K562 (cell line): ENCODE data around the gene METTL25. TPM values are rescaled to one million over a fixed set of nuclear protein-coding genes. Genes with fewer than 3 reads are reported as not detected.

Experiments used
- BACH1 ChIP-seq: fragments of 200-800 bp; sonication (Bioruptor generic); IDR thresholded peaks from 2 replicates; pipeline ENCODE4 v1.6.1; 2016; ENCODE audit warnings: missing genetic modification characterization, missing compliant biosample characterization
- CHD7 ChIP-seq: fragments of 200-600 bp; sonication (generic); IDR thresholded peaks from one replicate; pipeline ENCODE4 v1.6.1; 2012; ENCODE audit warnings: mild to moderate bottlenecking, low read depth, low read length, inconsistent platforms
- HEY1 ChIP-seq: fragments of 250-450 bp; sonication (Bioruptor Pico); IDR thresholded peaks from 2 replicates; pipeline ENCODE4 v1.5.0; 2020; ENCODE audit warnings: mild to moderate bottlenecking, moderate library complexity, borderline replicate concordance
- HNRNPK ChIP-seq: fragments of 200-400 bp; formaldehyde crosslinking; IDR thresholded peaks from one replicate; pipeline ENCODE4 v1.6.1; 2018; ENCODE audit warnings: mild to moderate bottlenecking, low read depth, low read length; ENCODE audit not compliant: poor library complexity, severe bottlenecking
- NCOA6 ChIP-seq: fragments of 450-650 bp; IDR thresholded peaks from 2 replicates; pipeline ENCODE4 v1.6.1; 2017; ENCODE audit warnings: mild to moderate bottlenecking
- NFE2 ChIP-seq: IDR thresholded peaks from 2 replicates; pipeline ENCODE4 v1.6.1; 2014; ENCODE audit warnings: antibody characterized with exemption, low read depth
- PKNOX1 ChIP-seq: fragments of 450-650 bp; IDR thresholded peaks from 2 replicates; pipeline ENCODE4 v1.6.1; 2016
- ZBTB12 ChIP-seq: fragments of 250-450 bp; sonication (Bioruptor Pico); IDR thresholded peaks from 2 replicates; pipeline ENCODE4 v1.4.0; 2020
- ZKSCAN1 ChIP-seq: fragments of 150-350 bp; IDR thresholded peaks from 2 replicates; pipeline ENCODE4 v1.6.1; 2016; ENCODE audit warnings: low read depth, low read length
- ZNF395 ChIP-seq: fragments of 200-800 bp; sonication (Bioruptor generic); IDR thresholded peaks from 2 replicates; pipeline ENCODE4 v1.6.1; 2017; ENCODE audit warnings: missing genetic modification characterization, missing compliant biosample characterization
- ZNF444 ChIP-seq: fragments of 250-450 bp; sonication (Bioruptor Pico); IDR thresholded peaks from 2 replicates; pipeline ENCODE4 v1.4.0; 2020; ENCODE audit warnings: mild to moderate bottlenecking, moderate library complexity
- ZNF778 ChIP-seq: fragments of 450-650 bp; formaldehyde crosslinking; IDR thresholded peaks from 2 replicates; pipeline ENCODE4 v1.4.0; 2020; ENCODE audit warnings: mild to moderate bottlenecking, moderate library complexity
- polyA plus RNA-seq, 8 experiments: library from polyadenylated mRNA; depleted of rRNA in 4 of 8; stranded (reverse) in 5 of 8; unstranded in 3 of 8; fragments of >200 nt; fragmentation: Nextera tagmentation in 2 of 8; fragmentation: Illumina TruSeq in 1 of 8; extraction: Ambion mirVana in 2 of 8; extraction: Trizol in 1 of 8; gene quantifications; 2 replicates each; pipeline versions ENCODE4 v1.2.1 to v1.2.3, GENCODE V29; 2011 to 2014; ENCODE audit warnings: inconsistent platforms in 1 of 8, missing spikeins in 1 of 8
- total RNA-seq, 7 experiments: library from RNA; depleted of rRNA in 6 of 7; stranded (reverse); fragments of >200 nt in 6 of 7; fragmentation: Illumina TruSeq in 2 of 7; extraction: Trizol in 2 of 7; gene quantifications; 2 replicates each; pipeline versions ENCODE4 v1.2.1 to v1.2.3, GENCODE V29; 2011 to 2021; ENCODE audit warnings: low replicate concordance in 1 of 7

The METTL25 gene
- total and polyA plus RNA-seq, 9 of the 15 experiments (the other 6 are each of a cell fraction or from before 2014, with no cell fraction given), result 0.50 to 2.4 (median 1.9) TPM

- TF ChIP-seq HEY1 (CRISPR knock-in tag) (no peak), ZKSCAN1 (no peak), ZNF444 (CRISPR knock-in tag) (no peak), CHD7 (no peak), NCOA6 (no peak), ZNF395 (CRISPR knock-in tag) (no peak), HNRNPK (no peak), ZBTB12 (CRISPR knock-in tag) (no peak), ZNF778 (CRISPR knock-in tag) (no peak), NFE2 (no peak), PKNOX1 (no peak), BACH1 (tag) (no peak)
Measured at GRCh38 chr12:82476511-82476910, 118.2 kb downstream of the METTL25 start (continued).
